ENCODE measurements around the gene GFPT1. TPM values are rescaled to one million over a fixed set of nuclear protein-coding genes. Genes with fewer than 3 reads are reported as not detected.
"Not testable (repeated sequence)": the region's sequence is repeated elsewhere in the genome, so short reads cannot be mapped to it uniquely, and the experiment has no call there.

Gene GFPT1
- polyA plus RNA-seq, 1 donor = 43.1 TPM

GRCh38 chr2:69385443-69386151 lies 1.4 kb downstream of the GFPT1 start:
- no peak for DNase-seq

GRCh38 chr2:69384618-69385081 lies 2.4 kb downstream of the GFPT1 start:
- no peak for DNase-seq

GRCh38 chr2:69383176-69383812 lies 3.7 kb downstream of the GFPT1 start:
- DNase-seq = no peak

GRCh38 chr2:69382547-69382946 lies 4.5 kb downstream of the GFPT1 start:
- DNase-seq = no peak

- DNase-seq = no peak
Measured at GRCh38 chr2:69381337-69381737, 5.7 kb downstream of the GFPT1 start.

- no peak for DNase-seq
Measured at GRCh38 chr2:69380072-69380917, 6.7 kb downstream of the GFPT1 start.

- DNase-seq = no peak
Measured at GRCh38 chr2:69376403-69376802, 10.6 kb downstream of the GFPT1 start.

- DNase-seq = no peak
Measured at GRCh38 chr2:69375494-69376353, 11.3 kb downstream of the GFPT1 start.

GRCh38 chr2:69372767-69373166 lies 14.3 kb downstream of the GFPT1 start:
- no peak for DNase-seq

GRCh38 chr2:69369802-69370201 lies 17.2 kb downstream of the GFPT1 start:
- DNase-seq = no peak

- DNase-seq = no peak
Measured at GRCh38 chr2:69368588-69368987, 18.4 kb downstream of the GFPT1 start.

- no peak for DNase-seq
Measured at GRCh38 chr2:69359371-69359770, 27.7 kb downstream of the GFPT1 start.

- no peak for DNase-seq
Measured at GRCh38 chr2:69358914-69359313, 28.1 kb downstream of the GFPT1 start.

GRCh38 chr2:69356471-69356870 lies 30.6 kb downstream of the GFPT1 start:
- DNase-seq = no peak

GRCh38 chr2:69354976-69355375 lies 32.1 kb downstream of the GFPT1 start:
- not testable (repeated sequence) for DNase-seq

- DNase-seq = no peak
Measured at GRCh38 chr2:69353360-69353759, 33.7 kb downstream of the GFPT1 start.

GRCh38 chr2:69348781-69349180 lies 38.2 kb downstream of the GFPT1 start:
- no peak for DNase-seq

GRCh38 chr2:69345434-69345833 lies 41.6 kb downstream of the GFPT1 start:
- no peak for DNase-seq

GRCh38 chr2:69344305-69344704 lies 42.7 kb downstream of the GFPT1 start:
- no peak for DNase-seq

GRCh38 chr2:69340101-69340775 lies 46.8 kb downstream of the GFPT1 start:
- DNase-seq = no peak

- DNase-seq = no peak
Measured at GRCh38 chr2:69335311-69335710, 51.7 kb downstream of the GFPT1 start.

Data from left kidney (tissue), 2 donors.